HepG2 (cell line): ENCODE results near the gene BORCS5. TPM values are rescaled to one million over a fixed set of nuclear protein-coding genes. Genes with fewer than 3 reads are reported as not detected.

Source experiments
- CENPX ChIP-seq: sonication (generic); formaldehyde crosslinking; IDR thresholded peaks from 2 replicates; pipeline ENCODE4 v1.9.0; 2021; ENCODE audit warnings: mild to moderate bottlenecking, missing genetic modification reagents, moderate library complexity
- DMAP1 ChIP-seq: IDR thresholded peaks from 2 replicates; pipeline ENCODE4 v1.6.1; 2016
- DPF2 ChIP-seq: sonication (generic); formaldehyde crosslinking; IDR thresholded peaks from 2 replicates; pipeline ENCODE4 v1.4.0; 2020; ENCODE audit warnings: mild to moderate bottlenecking, low read depth, missing genetic modification reagents, borderline replicate concordance
- HDAC2 ChIP-seq: sonication (generic); formaldehyde crosslinking; IDR thresholded peaks from 2 replicates; pipeline ENCODE4 v1.4.0; 2020; ENCODE audit warnings: missing genetic modification reagents
- IKZF5 ChIP-seq: IDR thresholded peaks from 2 replicates; pipeline ENCODE4 v1.6.1; 2018; ENCODE audit warnings: missing genetic modification reagents, mild to moderate bottlenecking, missing compliant biosample characterization
- REL ChIP-seq: sonication (generic); formaldehyde crosslinking; conservative IDR thresholded peaks from 2 replicates; pipeline ENCODE4 v1.8.0; 2022; ENCODE audit warnings: mild to moderate bottlenecking, missing genetic modification reagents, moderate library complexity
- REPIN1 ChIP-seq: sonication (generic); formaldehyde crosslinking; IDR thresholded peaks from 2 replicates; pipeline ENCODE4 v1.8.0; 2022; ENCODE audit warnings: missing genetic modification reagents, low read depth, mild to moderate bottlenecking, borderline replicate concordance
- SATB2 ChIP-seq: sonication (generic); formaldehyde crosslinking; IDR thresholded peaks from 2 replicates; pipeline ENCODE4 v1.5.0; 2020; ENCODE audit warnings: missing genetic modification reagents
- SIX1 ChIP-seq: sonication (generic); formaldehyde crosslinking; IDR thresholded peaks from 2 replicates; pipeline ENCODE4 v1.4.0; 2020; ENCODE audit warnings: missing genetic modification reagents, borderline replicate concordance
- SMAD1 ChIP-seq: sonication (generic); formaldehyde crosslinking; IDR thresholded peaks from 2 replicates; pipeline ENCODE4 v1.4.0; 2020; ENCODE audit warnings: missing genetic modification reagents, low read depth, mild to moderate bottlenecking, borderline replicate concordance
- SRSF4 ChIP-seq: fragments of 200-400 bp; formaldehyde crosslinking; IDR thresholded peaks from one replicate; pipeline ENCODE4 v1.6.1; 2018; ENCODE audit warnings: mild to moderate bottlenecking, low read depth, low read length, moderate library complexity; ENCODE audit not compliant: poor library complexity, severe bottlenecking
- SRY ChIP-seq: sonication (generic); formaldehyde crosslinking; IDR thresholded peaks from 2 replicates; pipeline ENCODE4 v1.8.0; 2022; ENCODE audit warnings: mild to moderate bottlenecking, missing genetic modification reagents
- ZFP36L1 ChIP-seq: sonication (generic); formaldehyde crosslinking; IDR thresholded peaks from 2 replicates; pipeline ENCODE4 v1.8.0; 2022; ENCODE audit warnings: mild to moderate bottlenecking, missing genetic modification reagents, moderate library complexity
- ZNF414 ChIP-seq: sonication (generic); formaldehyde crosslinking; IDR thresholded peaks from 2 replicates; pipeline ENCODE4 v1.5.0; 2020; ENCODE audit warnings: missing genetic modification reagents
- ZNF549 ChIP-seq: sonication (generic); formaldehyde crosslinking; IDR thresholded peaks from 2 replicates; pipeline ENCODE4 v1.5.0; 2020; ENCODE audit warnings: missing genetic modification reagents
- ZNF589 ChIP-seq: sonication (generic); formaldehyde crosslinking; conservative IDR thresholded peaks from 2 replicates; pipeline ENCODE4 v1.8.0; 2022; ENCODE audit warnings: mild to moderate bottlenecking, moderate library complexity, missing genetic modification reagents
- ZNF709 ChIP-seq: sonication (generic); formaldehyde crosslinking; IDR thresholded peaks from 2 replicates; pipeline ENCODE4 v1.5.0; 2020; ENCODE audit warnings: mild to moderate bottlenecking, missing genetic modification reagents
- ZNF782 ChIP-seq: sonication (generic); formaldehyde crosslinking; IDR thresholded peaks from 2 replicates; pipeline ENCODE4 v1.4.0; 2020; ENCODE audit warnings: missing genetic modification reagents, mild to moderate bottlenecking, borderline replicate concordance
- ZXDC ChIP-seq: sonication (generic); formaldehyde crosslinking; IDR thresholded peaks from 2 replicates; pipeline ENCODE4 v1.5.0; 2020; ENCODE audit warnings: mild to moderate bottlenecking, missing genetic modification reagents
- polyA plus RNA-seq, 8 experiments: library from polyadenylated mRNA; depleted of rRNA in 3 of 8; stranded (reverse) in 7 of 8; unstranded in 1 of 8; fragments of >200 nt; fragmentation: Illumina TruSeq in 4 of 8; extraction: Trizol in 4 of 8; gene quantifications; 2 replicates each; pipeline versions ENCODE4 v1.2.1 to v1.2.3, GENCODE V29; 2011 to 2016; ENCODE audit warnings: low read depth in 4 of 8, missing spikeins in 1 of 8, mixed read lengths in 1 of 8; ENCODE audit not compliant: insufficient read depth in 1 of 8
- total RNA-seq, 5 experiments: library from RNA; depleted of rRNA; stranded (reverse); fragments of >200 nt; fragmentation: Illumina TruSeq; extraction: Trizol; gene quantifications; 2 replicates each; pipeline ENCODE4 v1.2.3, GENCODE V29; 2016; ENCODE audit warnings: low read depth in 1 of 5
- TF ChIP-seq, protein P1 (sequence below): sonication (generic); formaldehyde crosslinking; IDR thresholded peaks from 2 replicates; pipeline ENCODE4 v1.8.1; 2022; ENCODE audit warnings: low read depth, mild to moderate bottlenecking, missing genetic modification reagents
- TF ChIP-seq, protein P2 (sequence below): fragments of 450-650 bp; IDR thresholded peaks from 2 replicates; pipeline ENCODE4 v1.6.1; 2016

Gene BORCS5
- total and polyA plus RNA-seq, 2 of the 13 experiments (the other 11 are each of a cell fraction or from before 2014, with no cell fraction given) = 3.9 to 4.7 TPM

DNA sequence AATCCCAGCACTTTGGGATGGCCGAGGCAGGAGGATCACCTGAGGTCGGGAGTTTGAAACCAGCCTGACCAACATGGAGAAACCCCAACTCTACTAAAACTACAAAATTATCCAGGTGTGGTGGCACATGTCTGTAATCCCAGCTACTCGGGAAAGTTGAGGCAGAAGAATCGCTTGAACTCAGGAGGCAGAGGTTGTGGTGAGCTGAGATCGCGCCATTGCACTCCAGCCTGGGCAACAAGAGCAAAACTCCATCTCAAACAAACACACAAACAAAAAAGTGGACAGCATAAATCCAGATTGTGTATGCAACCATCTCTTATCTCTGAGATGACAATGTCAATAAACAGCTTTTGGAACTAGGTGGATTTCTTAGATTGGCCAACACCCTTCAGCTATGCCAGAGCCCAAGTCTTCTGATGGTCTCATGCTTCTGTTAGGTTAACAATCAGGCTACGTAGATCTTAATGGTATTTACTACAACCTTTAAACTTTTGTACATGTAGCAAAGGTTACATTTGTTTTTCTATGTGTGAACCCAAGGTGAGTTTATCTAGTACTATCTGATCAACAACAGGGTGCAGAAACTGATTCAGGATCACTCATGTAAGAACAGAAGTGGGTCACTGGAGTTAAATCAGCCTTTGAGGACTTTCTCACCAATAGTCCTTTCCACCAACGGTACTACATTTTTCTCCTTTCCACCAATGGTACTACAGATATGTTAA lies 132.1 kb downstream of the BORCS5 start (continued):
- TF ChIP-seq IKZF5 (CRISPR knock-in tag) (peak; percentile 74; the same call in 1 of the 2 replicates), ZXDC (no peak), SRY (CRISPR knock-in tag) (no peak), REL (CRISPR knock-in tag) (no peak), DMAP1 (CRISPR knock-in tag) (no peak), ZNF414 (CRISPR knock-in tag) (no peak), ZNF589 (no peak), SRSF4 (no peak), HDAC2 (CRISPR knock-in tag) (peak; percentile 50; the same call in 1 of the 2 replicates), CENPX (no peak), ZNF709 (CRISPR knock-in tag) (no peak), SMAD1 (CRISPR knock-in tag) (no peak), SIX1 (CRISPR knock-in tag) (no peak), SATB2 (no peak), DPF2 (CRISPR knock-in tag) (peak; percentile 62; the same call in 1 of the 2 replicates), ZFP36L1 (CRISPR knock-in tag) (no peak), REPIN1 (no peak), ZNF782 (no peak), ZNF549 (no peak)
- TF ChIP-seq, protein P1, sequence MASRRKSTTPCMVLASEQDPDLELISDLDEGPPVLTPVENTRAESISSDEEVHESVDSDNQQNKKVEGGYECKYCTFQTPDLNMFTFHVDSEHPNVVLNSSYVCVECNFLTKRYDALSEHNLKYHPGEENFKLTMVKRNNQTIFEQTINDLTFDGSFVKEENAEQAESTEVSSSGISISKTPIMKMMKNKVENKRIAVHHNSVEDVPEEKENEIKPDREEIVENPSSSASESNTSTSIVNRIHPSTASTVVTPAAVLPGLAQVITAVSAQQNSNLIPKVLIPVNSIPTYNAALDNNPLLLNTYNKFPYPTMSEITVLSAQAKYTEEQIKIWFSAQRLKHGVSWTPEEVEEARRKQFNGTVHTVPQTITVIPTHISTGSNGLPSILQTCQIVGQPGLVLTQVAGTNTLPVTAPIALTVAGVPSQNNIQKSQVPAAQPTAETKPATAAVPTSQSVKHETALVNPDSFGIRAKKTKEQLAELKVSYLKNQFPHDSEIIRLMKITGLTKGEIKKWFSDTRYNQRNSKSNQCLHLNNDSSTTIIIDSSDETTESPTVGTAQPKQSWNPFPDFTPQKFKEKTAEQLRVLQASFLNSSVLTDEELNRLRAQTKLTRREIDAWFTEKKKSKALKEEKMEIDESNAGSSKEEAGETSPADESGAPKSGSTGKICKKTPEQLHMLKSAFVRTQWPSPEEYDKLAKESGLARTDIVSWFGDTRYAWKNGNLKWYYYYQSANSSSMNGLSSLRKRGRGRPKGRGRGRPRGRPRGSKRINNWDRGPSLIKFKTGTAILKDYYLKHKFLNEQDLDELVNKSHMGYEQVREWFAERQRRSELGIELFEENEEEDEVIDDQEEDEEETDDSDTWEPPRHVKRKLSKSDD = no peak
- TF ChIP-seq, protein P2, sequence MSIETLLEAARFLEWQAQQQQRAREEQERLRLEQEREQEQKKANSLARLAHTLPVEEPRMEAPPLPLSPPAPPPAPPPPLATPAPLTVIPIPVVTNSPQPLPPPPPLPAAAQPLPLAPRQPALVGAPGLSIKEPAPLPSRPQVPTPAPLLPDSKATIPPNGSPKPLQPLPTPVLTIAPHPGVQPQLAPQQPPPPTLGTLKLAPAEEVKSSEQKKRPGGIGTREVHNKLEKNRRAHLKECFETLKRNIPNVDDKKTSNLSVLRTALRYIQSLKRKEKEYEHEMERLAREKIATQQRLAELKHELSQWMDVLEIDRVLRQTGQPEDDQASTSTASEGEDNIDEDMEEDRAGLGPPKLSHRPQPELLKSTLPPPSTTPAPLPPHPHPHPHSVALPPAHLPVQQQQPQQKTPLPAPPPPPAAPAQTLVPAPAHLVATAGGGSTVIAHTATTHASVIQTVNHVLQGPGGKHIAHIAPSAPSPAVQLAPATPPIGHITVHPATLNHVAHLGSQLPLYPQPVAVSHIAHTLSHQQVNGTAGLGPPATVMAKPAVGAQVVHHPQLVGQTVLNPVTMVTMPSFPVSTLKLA = no peak
